22Rv1 (cell line): ENCODE data around the gene MIPOL1.
A peak's percentile ranks its signal among the peaks of the same experiment; 100 is the strongest.
"Not testable (repeated sequence)": the region's sequence is repeated elsewhere in the genome, so short reads cannot be mapped to it uniquely, and the experiment has no call there.

ENCODE experiments used
- H3K27ac ChIP-seq: fragments of 450-650 bp; 2 replicates; pipeline ENCODE4 v1.5.1; 2017
- CTCF ChIP-seq: fragments of 450-650 bp; IDR thresholded peaks from 2 replicates; pipeline ENCODE4 v1.5.1; 2017; ENCODE audit warnings: mild to moderate bottlenecking
- ZFX ChIP-seq: fragments of 450-650 bp; IDR thresholded peaks from 2 replicates; pipeline ENCODE4 v1.6.1; 2017; ENCODE audit warnings: antibody characterized with exemption, borderline replicate concordance

The MIPOL1 gene

GRCh38 chr14:37438444-37438843 lies 240.7 kb downstream of the MIPOL1 start:
- peak overlapping the region; percentile 88 for H3K27ac ChIP-seq
- TF ChIP-seq CTCF: no peak
- no peak for TF ChIP-seq ZFX

- no peak for TF ChIP-seq ZFX
- no peak for TF ChIP-seq CTCF
- H3K27ac ChIP-seq: no peak overlapping the region
Observed at GRCh38 chr14:37443461-37443860, 245.7 kb downstream of the MIPOL1 start.

GRCh38 chr14:37447883-37448391 lies 250.2 kb downstream of the MIPOL1 start:
- TF ChIP-seq ZFX (no peak), CTCF (no peak)

GRCh38 chr14:37452323-37452722 lies 254.6 kb downstream of the MIPOL1 start:
- TF ChIP-seq CTCF (no peak), ZFX (no peak)
- H3K27ac ChIP-seq: no peak overlapping the region

More at GRCh38 chr14:37447883-37448391, 250.2 kb downstream of the MIPOL1 start:
- H3K27ac ChIP-seq: no peak overlapping the region

GRCh38 chr14:37453985-37454384 lies 256.2 kb downstream of the MIPOL1 start:
- no peak overlapping the region for H3K27ac ChIP-seq
- TF ChIP-seq ZFX: no peak
- no peak for TF ChIP-seq CTCF

GRCh38 chr14:37457334-37457733 lies 259.6 kb downstream of the MIPOL1 start:
- H3K27ac ChIP-seq: no peak overlapping the region
- TF ChIP-seq CTCF: no peak
- TF ChIP-seq ZFX: no peak

GRCh38 chr14:37462426-37462825 lies 264.7 kb downstream of the MIPOL1 start:
- H3K27ac ChIP-seq: not testable (repeated sequence)

- no peak overlapping the region for H3K27ac ChIP-seq
- TF ChIP-seq ZFX (no peak), CTCF (no peak)
Observed at GRCh38 chr14:37464192-37464858, 266.6 kb downstream of the MIPOL1 start.
